GM18508 (cell line): ENCODE results near the gene G6PC1.

Experiments used
- ATAC-seq: cut with Tn5 transposase; IDR thresholded peaks from one replicate; pipeline ENCODE4 v1.9.1; 2021; ENCODE audit warnings: moderate number of reproducible peaks; ENCODE audit not compliant: insufficient read depth, unreplicated experiment

G6PC1 gene

GRCh38 chr17:42928714-42929496 is 28.3 kb downstream of the G6PC1 start:
- no peak for ATAC-seq

- no peak for ATAC-seq
Observed at GRCh38 chr17:42929497-42929844, 28.9 kb downstream of the G6PC1 start.

GRCh38 chr17:42937712-42938596 is 37.4 kb downstream of the G6PC1 start:
- no peak for ATAC-seq

GRCh38 chr17:42944211-42944610 is 43.6 kb downstream of the G6PC1 start:
- ATAC-seq = no peak

GRCh38 chr17:42946812-42947211 is 46.2 kb downstream of the G6PC1 start:
- ATAC-seq = no peak

GRCh38 chr17:42950044-42950783 is 49.6 kb downstream of the G6PC1 start:
- no peak for ATAC-seq
